HG02623 (cell line): ENCODE measurements around the gene GNG11.
"Not testable (repeated sequence)": the region's sequence is repeated elsewhere in the genome, so short reads cannot be mapped to it uniquely, and the experiment has no call there.

Source experiments
- ATAC-seq: cut with Tn5 transposase; IDR thresholded peaks from one replicate; pipeline ENCODE4 v1.9.1; 2021; ENCODE audit warnings: moderate library complexity; ENCODE audit not compliant: unreplicated experiment

The GNG11 gene

DNA sequence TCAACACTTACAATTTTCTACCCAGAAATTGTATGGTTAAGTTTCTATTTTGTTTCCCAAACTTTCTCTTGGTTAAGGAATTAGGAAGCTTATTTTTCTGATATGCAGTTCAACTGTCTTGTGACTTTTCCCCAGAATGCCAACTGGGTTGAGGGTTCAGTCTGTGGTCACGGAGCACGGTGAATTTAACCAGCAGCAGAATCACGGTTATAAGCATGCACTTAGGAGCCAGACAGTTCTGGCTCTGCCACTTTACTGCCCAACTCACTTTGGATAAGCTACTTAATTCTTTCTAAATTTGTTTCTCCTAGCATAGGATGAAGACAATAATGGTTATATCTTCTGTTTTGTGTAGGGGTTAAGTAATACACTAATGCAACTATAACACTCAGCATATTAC is 10.3 kb upstream of the GNG11 start:
- ATAC-seq: not testable (repeated sequence)

DNA sequence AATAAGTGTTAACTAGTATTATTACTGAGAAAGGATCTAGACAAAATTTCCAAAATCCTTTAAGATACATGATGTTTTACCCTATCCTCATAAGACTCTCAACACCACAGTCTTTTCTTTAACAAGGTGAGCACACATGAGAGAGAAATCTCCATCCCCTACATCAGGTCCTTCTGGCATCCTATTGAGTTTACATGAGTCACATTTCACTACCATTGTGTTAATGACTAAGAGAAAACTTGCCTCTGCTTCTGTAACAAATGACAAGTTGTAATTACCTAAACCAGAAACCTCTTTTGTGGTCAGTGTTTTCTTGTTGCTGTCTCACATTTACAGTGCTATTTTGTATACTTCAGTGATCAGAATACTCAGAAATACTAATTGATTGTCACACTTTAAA is 9.9 kb upstream of the GNG11 start:
- not testable (repeated sequence) for ATAC-seq

GRCh38 chr7:93913197-93913596 is 8.3 kb upstream of the GNG11 start:
- ATAC-seq: no peak

- no peak for ATAC-seq
These were observed 6.9 kb upstream of the GNG11 start for GRCh38 chr7:93914581-93915066.

- not testable (repeated sequence) for ATAC-seq
These were observed 6.2 kb upstream of the GNG11 start for GRCh38 chr7:93915206-93915842.

DNA sequence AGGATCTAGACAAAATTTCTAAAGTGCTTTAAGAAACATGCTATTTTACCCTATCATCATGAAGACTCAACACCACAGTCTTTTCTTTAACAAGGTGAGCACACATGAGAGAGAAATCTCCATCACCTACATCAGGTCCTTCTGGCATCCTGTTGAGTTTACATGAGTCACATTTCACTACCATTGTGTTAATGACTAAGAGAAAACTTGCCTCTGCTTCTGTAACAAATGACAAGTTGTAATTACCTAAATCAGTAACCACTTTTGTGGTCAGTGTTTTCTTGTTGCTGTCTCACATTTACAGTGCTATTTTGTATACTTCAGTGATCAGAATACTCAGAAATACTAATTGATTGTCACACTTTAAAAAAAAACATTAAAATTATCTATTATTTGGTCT is 5.6 kb upstream of the GNG11 start:
- not testable (repeated sequence) for ATAC-seq

- ATAC-seq: not testable (repeated sequence)
These were observed 5.2 kb upstream of the GNG11 start for GRCh38 chr7:93916315-93916714.

DNA sequence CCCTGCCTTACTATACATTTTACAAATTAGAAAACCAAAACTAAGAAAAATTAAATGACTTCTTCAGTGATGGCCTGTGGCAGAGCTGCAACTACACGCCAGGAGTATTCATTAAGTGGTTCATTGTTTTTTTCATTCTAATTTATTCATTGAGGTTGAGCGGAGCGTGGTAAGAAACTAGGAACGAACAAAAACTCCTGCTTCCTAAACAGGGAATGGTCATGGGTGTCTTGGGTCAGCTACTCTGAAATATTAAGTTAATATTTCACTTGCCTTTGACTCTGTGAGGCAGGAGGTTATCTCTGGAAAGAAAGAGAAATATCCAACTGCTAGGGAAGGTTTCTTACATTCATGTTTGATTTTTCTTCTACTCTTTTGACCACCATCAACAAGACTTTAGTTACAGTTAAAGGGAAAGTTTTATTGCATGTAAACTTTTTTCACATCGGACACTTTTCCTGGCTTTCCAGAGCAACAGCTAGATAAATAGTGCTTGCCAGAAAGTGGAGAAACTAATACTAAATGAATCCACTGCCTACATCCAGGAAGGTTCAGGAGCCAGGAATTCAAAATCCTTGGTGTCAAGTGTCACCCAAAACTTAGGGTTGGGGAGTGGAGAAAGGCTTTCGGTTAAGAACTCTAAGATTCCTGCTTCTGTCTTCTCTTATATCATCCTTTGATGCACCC is 896 bp upstream of the GNG11 start:
- no peak for ATAC-seq

DNA sequence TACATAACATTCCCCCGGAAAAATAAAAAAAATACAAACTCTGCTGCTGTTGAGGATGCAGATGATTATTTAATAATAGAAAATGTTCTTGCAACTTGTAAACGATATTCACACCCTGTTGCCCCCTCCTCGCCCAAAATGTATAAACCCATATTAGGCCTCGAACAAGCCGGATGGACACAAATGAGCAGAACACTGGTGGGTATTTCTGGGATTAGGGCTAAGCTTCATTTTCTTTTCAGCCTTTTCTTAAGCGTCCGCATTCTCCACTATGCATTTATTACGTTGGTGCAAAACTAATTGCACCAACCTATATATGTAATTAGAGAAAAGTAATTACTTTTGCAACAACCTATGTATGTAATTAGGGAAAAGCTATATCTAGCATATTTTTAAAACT is 349 bp upstream of the GNG11 start:
- ATAC-seq: no peak

DNA sequence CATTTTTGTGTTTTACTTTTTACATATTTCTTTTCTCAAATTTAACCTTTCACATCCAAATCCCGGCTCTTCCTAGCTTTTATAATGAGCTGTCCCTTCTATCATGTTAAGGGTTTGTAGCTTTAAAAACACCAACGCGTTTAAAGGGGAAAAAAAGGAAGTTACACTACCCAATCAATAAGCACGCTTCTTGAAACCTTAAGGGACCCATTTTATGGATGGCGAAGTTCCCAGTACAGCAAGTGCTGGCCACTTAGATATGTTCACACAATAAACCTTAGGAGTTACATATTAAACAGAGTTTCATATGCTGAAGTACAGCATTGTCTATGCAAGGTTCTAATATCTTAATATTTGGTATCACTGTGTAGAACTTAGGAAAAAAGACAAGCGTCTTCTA is 1.8 kb downstream of the GNG11 start:
- ATAC-seq: no peak

DNA sequence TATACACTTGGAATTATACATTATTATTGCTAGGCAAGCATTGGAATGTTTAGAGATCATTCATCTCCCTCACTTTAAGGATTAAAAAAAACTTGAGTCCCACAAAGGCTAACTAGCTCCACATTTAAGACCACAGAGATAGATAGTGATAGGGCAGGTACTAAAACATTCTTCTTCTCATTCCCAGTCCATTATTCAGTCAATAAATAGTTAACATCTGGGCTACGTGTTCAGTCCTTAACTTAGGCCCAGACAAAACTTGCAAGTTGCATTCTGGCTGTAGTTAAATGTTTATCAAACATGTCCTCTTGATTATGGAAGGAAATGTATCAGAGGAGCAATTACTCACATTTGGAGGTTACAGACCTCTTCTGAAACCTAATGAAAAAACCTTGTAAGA is 2.4 kb downstream of the GNG11 start:
- ATAC-seq: no peak

GRCh38 chr7:93926800-93927199 is 5.3 kb downstream of the GNG11 start:
- no peak for ATAC-seq

DNA sequence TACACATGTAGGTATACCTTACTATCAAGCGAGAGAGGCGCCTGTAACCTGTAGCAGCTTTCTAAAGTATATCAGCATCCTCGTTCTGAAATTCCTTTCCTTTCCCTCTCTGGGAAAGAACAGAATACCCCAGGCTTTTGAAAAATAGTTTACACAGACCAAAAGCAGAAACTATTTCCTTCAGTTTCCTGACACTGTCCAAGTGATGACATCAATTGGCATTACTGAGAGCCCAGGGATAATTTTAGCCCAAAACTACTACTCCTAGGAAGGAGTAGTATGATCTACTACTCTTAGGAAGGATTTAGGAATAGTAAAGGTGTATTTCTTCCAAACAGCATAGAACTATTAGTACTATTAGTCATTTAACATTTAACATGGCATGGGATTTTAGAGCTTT is 6.0 kb downstream of the GNG11 start:
- no peak for ATAC-seq

DNA sequence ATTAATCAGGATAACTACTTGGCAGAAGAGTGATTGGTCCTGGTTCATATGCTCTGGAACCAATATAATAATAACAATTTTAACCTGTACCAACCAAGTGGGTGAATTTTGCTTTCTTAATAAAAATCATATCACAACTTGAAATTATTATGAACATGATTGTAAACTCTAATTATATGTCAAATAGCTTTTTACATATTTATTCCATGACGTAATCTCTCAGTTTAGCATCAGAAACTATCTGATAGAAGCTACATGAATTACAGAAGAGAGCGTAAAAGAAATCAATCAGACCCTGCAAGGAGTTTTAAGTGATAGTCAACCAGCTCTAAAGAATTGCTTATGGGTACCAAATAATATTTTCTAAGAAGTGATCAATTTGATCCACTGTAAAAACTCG is 10.1 kb downstream of the GNG11 start:
- no peak for ATAC-seq

- no peak for ATAC-seq
These were observed 11.6 kb downstream of the GNG11 start for GRCh38 chr7:93933156-93933555.

- ATAC-seq: no peak
These were observed 13.6 kb downstream of the GNG11 start for GRCh38 chr7:93935102-93935501.

- no peak for ATAC-seq
These were observed 16.3 kb downstream of the GNG11 start for GRCh38 chr7:93937818-93938217.

GRCh38 chr7:93938293-93938692 is 16.8 kb downstream of the GNG11 start:
- no peak for ATAC-seq

- no peak for ATAC-seq
These were observed 20.4 kb downstream of the GNG11 start for GRCh38 chr7:93941945-93942344.

DNA sequence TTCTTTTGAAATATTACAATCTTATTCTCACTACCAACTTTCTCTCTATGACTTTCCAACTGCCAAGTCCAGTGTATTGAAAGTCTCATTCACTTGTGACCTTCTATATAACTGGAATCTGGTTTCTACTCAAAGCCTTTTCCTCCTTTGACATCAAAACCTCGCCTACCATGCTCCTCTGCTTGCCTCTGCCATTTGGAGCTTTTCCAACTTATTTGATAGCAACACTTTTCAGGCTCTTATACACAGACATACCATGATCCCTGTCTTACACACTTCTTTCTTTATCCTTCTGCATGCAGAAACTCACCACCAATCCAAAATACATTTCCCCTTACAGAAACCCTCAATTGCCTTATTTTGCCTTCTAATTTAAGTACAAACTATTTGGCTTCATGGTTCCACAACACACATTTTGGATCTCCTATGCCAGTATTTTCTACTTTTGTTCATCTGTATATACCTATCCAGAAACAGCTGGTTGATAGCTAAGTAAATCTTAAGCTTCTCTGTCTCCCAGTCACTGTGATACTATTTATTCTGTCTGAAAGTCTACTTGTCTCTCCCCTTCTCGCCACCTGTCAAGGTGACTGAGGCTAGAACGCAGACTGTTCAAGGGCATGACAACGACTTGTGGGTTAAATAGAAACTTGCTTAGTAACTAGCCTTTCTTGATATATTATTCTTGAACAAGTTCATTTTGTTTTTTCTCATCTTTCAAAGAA is 22.4 kb downstream of the GNG11 start:
- no peak for ATAC-seq

DNA sequence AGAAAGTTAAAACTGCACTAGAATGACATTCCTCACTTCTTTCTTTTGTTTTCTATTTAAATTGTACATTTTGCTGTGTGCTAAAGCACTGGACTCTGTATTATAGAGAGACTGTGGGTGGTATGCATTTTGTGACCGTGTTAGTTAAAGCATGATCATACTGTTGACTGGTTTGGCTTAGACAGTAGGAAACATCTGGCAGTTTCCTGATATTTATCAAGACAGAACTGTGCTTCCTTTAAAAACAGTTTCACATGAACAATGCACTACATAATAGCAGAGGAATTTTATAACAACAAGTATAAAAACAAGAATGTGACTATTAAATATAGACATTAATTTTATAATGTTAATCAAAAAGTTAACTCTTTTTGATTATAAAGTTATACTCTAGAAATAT is 23.1 kb downstream of the GNG11 start:
- no peak for ATAC-seq

DNA sequence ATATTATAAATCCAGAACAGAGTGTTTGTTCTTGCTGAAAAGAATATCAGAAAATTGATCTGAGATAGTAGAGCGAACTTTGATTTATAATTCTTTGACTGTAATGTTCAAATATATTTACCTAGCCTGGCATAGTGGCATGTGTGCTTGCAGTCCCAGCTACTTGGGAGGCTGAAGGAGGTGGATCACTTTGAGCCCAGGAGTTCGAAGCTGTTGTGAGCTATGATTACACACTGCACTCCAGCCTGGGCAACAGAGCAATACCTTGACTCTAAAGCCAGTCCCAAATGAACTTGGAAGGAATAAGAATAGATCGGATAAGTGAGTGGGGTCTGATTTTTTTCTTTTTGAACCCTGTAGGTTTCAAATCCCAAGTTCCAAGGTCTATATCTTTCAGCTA is 23.5 kb downstream of the GNG11 start:
- ATAC-seq: no peak
